ENCODE data around the gene MDN1.
"Not testable (repeated sequence)": the region's sequence is repeated elsewhere in the genome, so short reads cannot be mapped to it uniquely, and the experiment has no call there.

MDN1 gene

GRCh38 chr6:89643406-89643805, 176.2 kb downstream of the MDN1 start:
- DNase-seq = no peak

- DNase-seq = no peak
Observed at GRCh38 chr6:89642956-89643355, 176.6 kb downstream of the MDN1 start.

- DNase-seq = not testable (repeated sequence)
Observed at GRCh38 chr6:89641581-89641980, 178.0 kb downstream of the MDN1 start.

GRCh38 chr6:89640804-89641203, 178.8 kb downstream of the MDN1 start:
- no peak for DNase-seq

GRCh38 chr6:89638320-89639195, 181.0 kb downstream of the MDN1 start, which contains the start of gene LYRM2:
LYRM2 (minus strand) TSS chr6:89638747; CDS start chr6:89638716, 31 bp downstream.
- peak; percentile 94 for DNase-seq

GRCh38 chr6:89637960-89638319, 181.7 kb downstream of the MDN1 start:
- DNase-seq = no peak

GRCh38 chr6:89636412-89636811, 183.2 kb downstream of the MDN1 start:
- DNase-seq = not testable (repeated sequence)

GRCh38 chr6:89630488-89630887, 189.1 kb downstream of the MDN1 start:
- DNase-seq = no peak

- DNase-seq = no peak
Observed at GRCh38 chr6:89623749-89624148, 195.8 kb downstream of the MDN1 start.

GRCh38 chr6:89619567-89619966, 200.0 kb downstream of the MDN1 start:
- DNase-seq = no peak

GRCh38 chr6:89618026-89618425, 201.6 kb downstream of the MDN1 start:
- DNase-seq = no peak

- DNase-seq = no peak
Observed at GRCh38 chr6:89616531-89616930, 203.1 kb downstream of the MDN1 start.

GRCh38 chr6:89615882-89616281, 203.7 kb downstream of the MDN1 start:
- no peak for DNase-seq

- DNase-seq = no peak
Observed at GRCh38 chr6:89613790-89614189, 205.8 kb downstream of the MDN1 start.

GRCh38 chr6:89612121-89612520, 207.5 kb downstream of the MDN1 start:
- no peak for DNase-seq

GRCh38 chr6:89611666-89612065, 207.9 kb downstream of the MDN1 start:
- peak; percentile 9 for DNase-seq

GRCh38 chr6:89610149-89610642, 209.4 kb downstream of the MDN1 start:
- no peak for DNase-seq

- no peak for DNase-seq
Observed at GRCh38 chr6:89605861-89606260, 213.7 kb downstream of the MDN1 start.

GRCh38 chr6:89604653-89605052, 214.9 kb downstream of the MDN1 start:
- no peak for DNase-seq

- no peak for DNase-seq
Observed at GRCh38 chr6:89602166-89602565, 217.4 kb downstream of the MDN1 start.

GRCh38 chr6:89599727-89600126, 219.9 kb downstream of the MDN1 start:
- no peak for DNase-seq

GRCh38 chr6:89597988-89598387, 221.6 kb downstream of the MDN1 start:
- DNase-seq = no peak

- no peak for DNase-seq
Observed at GRCh38 chr6:89597372-89597771, 222.2 kb downstream of the MDN1 start.

- no peak for DNase-seq
Observed at GRCh38 chr6:89596484-89596883, 223.1 kb downstream of the MDN1 start.

- no peak for DNase-seq
Observed at GRCh38 chr6:89596056-89596455, 223.5 kb downstream of the MDN1 start.
